Superior temporal gyrus (tissue), 1 donor: ENCODE data around the gene FBXO17.
A peak's percentile ranks its signal among the peaks of the same experiment; 100 is the strongest.
"Not testable (repeated sequence)": the region's sequence is repeated elsewhere in the genome, so short reads cannot be mapped to it uniquely, and the experiment has no call there.

Experiments
- DNase-seq: peaks from one replicate; pipeline ENCODE4 v3.0.0-alpha.2; 2016; ENCODE audit errors: extremely low spot score

FBXO17 gene

GRCh38 chr19:38975214-38975860, at the start of gene FBXO17:
TSS of gene FBXO17 (minus strand) at chr19:38975742. CDS start at chr19:38950319, 25,423 bp downstream.
- no peak for DNase-seq

GRCh38 chr19:39024875-39025641, 49.5 kb upstream of the FBXO17 start:
- no peak for DNase-seq

GRCh38 chr19:39021063-39021462, 45.5 kb upstream of the FBXO17 start:
- DNase-seq = no peak

- DNase-seq = no peak
Observed at GRCh38 chr19:39017646-39018045, 42.1 kb upstream of the FBXO17 start.

- no peak for DNase-seq
Observed at GRCh38 chr19:39017026-39017425, 41.5 kb upstream of the FBXO17 start.

- no peak for DNase-seq
Observed at GRCh38 chr19:39014037-39014436, 38.5 kb upstream of the FBXO17 start.

- DNase-seq = no peak
Observed at GRCh38 chr19:39009001-39009400, 33.5 kb upstream of the FBXO17 start.

GRCh38 chr19:39008137-39008536, 32.6 kb upstream of the FBXO17 start:
- DNase-seq = no peak

- no peak for DNase-seq
Observed at GRCh38 chr19:39007096-39007495, 31.6 kb upstream of the FBXO17 start.

GRCh38 chr19:39004403-39004802, 28.9 kb upstream of the FBXO17 start:
- no peak for DNase-seq

- no peak for DNase-seq
Observed at GRCh38 chr19:39003796-39004195, 28.3 kb upstream of the FBXO17 start.

- DNase-seq = no peak
Observed at GRCh38 chr19:39003188-39003587, 27.6 kb upstream of the FBXO17 start.

- peak; percentile 9 for DNase-seq
Observed at GRCh38 chr19:39001041-39001440, 25.5 kb upstream of the FBXO17 start.

GRCh38 chr19:38997576-38997975, 22.0 kb upstream of the FBXO17 start:
- not testable (repeated sequence) for DNase-seq

- no peak for DNase-seq
Observed at GRCh38 chr19:38993271-38993670, 17.7 kb upstream of the FBXO17 start.

GRCh38 chr19:38990949-38991697, 15.6 kb upstream of the FBXO17 start:
- no peak for DNase-seq

GRCh38 chr19:38989614-38990013, 14.1 kb upstream of the FBXO17 start:
- not testable (repeated sequence) for DNase-seq

GRCh38 chr19:38989066-38989605, 13.6 kb upstream of the FBXO17 start:
- no peak for DNase-seq

- DNase-seq = not testable (repeated sequence)
Observed at GRCh38 chr19:38988627-38989026, 13.1 kb upstream of the FBXO17 start.

GRCh38 chr19:38987745-38988144, 12.2 kb upstream of the FBXO17 start:
- not testable (repeated sequence) for DNase-seq

- no peak for DNase-seq
Observed at GRCh38 chr19:38985262-38985661, 9.7 kb upstream of the FBXO17 start.
